GM18520 (cell line): Measurements from ENCODE around the gene ARHGEF10L.

Experiments
- ATAC-seq: cut with Tn5 transposase; IDR thresholded peaks from one replicate; pipeline ENCODE4 v1.9.1; 2021; ENCODE audit not compliant: unreplicated experiment

The ARHGEF10L gene

DNA sequence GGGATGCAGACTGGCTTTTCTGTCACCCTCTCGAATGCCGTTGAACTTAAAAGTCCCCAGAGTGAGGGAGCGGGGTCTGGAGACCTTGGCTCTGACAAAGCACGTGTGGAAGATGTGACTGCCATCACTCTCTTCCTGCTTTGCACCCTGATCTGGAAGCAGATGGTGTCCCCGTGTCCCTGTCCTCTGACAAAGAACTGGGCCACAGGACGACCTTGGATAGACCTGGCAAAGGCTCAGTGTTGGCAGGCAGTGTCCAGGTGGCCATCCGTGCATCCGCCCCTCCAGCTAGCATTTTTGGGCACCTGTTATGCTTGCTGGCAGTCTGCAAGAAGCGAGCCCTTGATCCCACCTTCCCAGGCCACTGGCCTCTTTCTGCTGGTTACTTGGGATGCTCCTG, 27.4 kb downstream of the ARHGEF10L start:
- ATAC-seq = no peak

DNA sequence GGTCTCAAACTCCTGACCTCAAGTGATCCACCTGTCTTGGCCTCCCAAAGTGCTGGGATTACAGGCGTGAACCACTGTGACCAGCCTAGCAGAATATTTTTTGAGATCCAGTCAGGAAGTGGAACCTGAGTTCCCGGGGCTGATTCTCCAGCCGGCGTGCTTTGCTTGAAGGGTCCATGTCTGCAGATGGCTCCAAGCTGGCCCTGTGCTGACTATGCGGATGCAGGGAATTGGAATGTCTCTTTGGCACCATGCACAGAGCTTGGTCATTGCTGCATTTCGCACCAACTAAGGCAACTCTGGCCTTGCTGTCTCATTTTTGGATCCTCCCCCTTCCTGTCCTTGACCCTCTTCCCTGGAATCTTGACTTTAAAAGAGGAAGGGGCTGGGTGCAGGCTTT, 28.1 kb downstream of the ARHGEF10L start:
- no peak for ATAC-seq

DNA sequence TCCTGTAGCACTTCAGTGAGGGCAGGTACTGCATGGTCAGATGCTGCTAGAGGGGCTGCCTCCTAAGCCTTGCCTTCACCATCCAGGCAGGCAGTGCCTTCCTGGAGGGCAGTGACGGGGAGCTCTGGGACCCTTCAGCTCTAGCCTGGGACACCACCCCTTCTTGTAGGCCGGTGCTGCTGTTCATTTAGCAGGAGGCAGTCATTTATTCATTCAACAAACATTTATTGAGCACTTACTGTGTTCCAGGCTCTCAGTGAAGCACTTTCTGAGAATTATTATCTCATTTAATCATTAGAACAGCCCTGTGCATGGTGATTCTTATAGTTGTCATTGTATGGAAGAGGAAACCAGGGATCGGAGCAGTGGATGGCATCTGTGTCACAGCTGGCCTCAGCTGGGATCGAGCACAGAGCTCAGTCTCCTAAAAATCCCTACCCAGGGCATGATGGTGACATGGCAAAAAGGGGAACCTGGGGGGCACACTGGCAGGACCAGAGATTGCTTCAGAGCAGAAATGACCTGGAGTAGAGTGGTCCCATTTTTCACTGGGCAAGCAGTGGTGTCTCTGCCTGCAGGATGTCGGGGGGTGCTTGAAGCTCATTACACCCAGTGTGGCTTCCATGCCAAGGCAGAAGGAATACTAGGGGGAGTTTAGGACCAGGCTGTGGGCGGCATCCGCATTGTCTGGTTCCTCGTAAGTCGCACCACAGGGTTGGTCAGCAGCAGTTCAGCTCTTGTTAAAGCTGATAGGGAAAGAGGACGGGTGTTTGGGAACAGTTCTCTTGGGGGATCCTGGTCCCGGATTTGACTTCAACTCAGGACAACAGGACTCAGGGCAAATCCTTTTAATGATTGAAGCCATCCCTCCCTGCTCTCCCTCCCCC, 28.8 kb downstream of the ARHGEF10L start:
- no peak for ATAC-seq

DNA sequence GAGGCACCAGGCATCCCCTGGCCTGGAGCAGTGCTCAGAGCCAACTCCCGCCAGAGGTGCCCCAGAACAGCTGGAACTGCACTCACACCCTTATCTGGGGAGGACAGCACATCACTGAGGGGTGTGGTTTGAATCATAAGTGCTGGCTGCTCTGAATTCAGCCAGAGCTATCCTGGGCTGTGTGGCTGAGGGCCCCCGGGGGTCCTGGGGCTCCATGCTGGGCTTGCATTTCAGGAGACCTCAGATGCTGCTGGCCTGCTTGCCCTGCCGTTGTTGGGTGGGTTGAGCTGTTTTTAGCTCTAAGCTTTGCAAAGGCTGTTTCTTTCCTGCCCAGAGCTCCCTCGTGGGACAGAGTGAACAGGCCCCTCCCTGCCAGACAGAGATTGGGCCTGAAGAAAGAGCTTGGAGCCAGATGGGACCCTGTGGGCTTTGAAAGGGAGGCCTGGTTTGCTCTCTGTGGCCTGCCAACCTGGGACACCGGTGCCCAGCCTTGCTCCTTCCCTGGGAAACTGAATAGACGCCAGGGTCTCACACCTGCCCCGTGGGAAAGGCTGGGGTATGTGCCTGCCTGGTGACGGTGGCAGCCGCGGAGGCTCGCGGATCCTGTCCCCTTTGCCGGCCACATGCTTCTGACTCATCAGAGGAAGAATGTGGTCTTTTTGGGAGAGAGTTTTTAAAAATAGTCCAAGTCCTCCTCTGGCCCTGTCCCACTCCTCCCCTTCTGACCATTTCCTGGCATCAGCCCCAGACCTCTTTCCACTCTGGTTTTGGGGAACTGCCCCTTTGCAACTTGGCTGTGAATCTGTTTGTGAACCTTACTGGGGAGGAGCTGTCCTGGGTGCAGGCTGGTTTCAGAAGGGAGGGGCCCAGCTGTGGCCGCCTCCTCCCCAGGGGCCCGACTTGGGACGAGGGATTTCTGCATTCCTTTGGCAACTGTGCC, 30.0 kb downstream of the ARHGEF10L start:
- ATAC-seq = no peak

DNA sequence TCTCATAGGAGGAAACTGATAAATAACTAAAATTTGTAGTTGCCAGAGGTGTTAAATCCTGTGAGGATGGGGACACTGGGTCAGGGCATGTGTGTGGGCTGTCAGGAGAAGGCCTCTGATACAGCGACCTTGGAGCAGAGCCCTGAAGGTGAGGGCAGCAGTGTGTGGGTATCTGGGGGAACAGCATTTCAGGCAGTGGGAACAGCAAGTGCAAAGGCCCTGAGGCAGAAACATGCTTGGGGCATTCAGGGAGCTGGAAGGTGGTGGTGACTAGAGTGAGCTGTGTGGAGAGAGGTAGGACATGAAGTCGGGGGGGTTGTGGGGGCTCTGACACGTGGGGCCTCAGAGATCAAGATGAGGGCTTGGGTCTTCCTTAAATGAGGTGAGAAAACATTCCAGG, 30.7 kb downstream of the ARHGEF10L start:
- ATAC-seq = no peak

DNA sequence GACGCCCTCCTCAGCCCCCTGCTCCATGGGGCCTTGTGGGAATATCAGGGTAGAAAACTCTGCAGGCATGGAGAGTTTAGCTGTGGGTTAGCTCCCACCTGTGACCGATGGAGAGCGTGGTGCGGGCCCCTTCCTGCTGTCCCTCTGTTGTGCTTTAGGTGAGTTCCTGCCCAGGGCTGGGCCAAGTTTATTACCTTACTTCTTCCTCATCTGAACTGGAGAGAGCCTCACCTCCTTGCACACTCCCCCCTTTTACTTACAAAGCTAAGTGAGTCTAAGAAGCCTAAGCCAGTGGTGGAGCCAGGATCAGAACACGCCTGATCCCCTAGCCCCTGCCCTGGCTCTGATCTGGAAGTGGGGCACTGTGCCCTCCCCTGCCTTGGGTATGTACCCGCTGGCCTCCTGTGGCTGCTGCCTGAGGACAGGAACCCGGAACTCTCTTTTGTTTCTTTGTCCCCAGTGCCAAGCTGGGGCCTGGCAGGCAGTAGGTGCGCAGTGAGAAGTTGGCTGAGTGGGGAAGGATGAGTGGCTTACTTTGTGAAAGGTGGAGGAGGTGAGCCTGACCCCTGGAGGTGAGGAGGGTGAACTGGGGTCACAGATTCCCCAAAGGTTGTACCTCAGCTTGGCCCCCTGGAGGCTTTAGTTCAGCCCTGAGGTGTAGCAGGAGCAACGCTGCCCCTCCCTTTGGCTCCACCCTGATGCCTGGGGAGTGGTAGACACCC, 32.9 kb downstream of the ARHGEF10L start:
- ATAC-seq = no peak

DNA sequence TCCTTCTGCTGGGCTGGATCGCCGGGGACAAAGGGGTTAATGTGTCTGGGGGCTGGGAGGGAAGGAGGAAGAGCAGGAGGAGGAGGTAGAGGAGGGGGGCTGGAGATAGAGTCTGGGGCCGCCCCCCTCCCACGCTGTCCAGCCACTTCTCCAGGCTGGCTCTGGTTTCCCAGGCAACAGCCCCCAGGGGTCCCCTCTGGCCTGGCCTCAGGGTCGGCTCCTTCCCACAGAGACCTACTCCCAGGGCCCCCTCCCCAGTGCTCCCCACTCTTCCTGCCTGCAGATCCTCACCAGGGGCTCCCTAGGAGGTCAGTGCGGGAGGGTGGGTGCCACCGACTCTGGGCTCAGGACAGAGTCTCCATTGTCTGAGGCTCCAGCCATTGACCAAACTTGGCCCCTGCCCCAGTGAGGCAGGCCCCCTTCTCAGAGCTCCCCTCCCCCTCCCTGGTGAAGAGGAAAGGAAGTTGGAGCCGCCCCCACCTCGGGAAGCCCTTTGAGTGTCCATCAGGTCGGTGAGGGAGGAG, 34.1 kb downstream of the ARHGEF10L start:
- ATAC-seq = no peak

DNA sequence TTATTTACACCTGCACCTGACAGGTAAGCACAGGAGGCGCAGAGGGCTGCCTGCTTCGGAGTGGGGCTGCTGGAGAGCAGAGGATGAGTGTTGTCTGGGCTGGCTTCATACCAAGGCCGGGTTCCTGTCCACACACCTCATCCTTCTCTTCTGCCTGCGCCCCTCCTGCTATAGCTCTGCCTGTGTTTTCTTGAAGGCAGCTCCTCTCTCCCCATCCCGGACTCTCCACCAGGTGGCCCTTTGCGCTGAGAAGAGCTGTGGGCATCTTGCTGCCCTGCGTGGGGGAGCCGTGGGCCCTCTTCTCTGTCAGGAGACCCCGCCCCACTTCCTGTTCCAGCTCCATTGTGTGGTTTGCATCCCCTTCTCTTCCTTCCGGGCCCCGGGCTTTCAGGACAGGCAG, 35.0 kb downstream of the ARHGEF10L start:
- ATAC-seq = no peak

DNA sequence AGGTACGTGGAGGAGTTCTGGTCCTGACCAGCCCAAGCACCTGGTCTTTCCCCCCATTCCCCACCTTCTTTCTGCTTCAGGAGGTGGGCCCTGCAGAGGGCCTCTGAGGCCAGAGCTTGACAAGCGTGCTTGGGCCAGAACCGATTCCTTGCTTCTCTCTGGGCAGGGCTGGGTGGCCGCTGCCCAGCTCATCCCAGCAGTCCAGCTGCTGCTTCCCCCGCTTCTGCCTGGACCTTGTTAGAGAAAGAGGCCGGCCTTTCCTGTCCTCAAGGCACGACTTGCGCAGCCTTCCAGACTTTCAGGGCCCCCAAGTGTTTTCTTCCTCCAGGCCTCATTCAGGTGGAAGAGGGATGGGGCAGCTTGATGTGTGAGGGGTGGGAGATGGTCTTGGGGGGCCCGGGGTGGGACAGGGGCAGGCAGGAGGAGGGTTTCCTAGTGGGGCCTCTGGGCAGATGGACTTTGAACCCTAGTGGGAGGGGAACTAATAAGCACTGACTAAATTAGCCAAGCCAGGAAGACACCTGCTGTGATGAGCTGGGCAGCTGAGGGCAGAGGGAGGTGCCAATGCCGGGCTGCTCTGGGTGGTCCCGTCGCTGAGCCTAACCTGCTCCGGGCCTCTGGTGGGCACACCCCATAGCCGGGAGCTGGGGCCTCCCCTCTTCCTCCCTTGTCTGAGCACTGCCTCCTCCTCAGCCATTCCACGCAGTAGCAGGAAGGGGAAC, 36.5 kb downstream of the ARHGEF10L start:
- ATAC-seq = no peak

DNA sequence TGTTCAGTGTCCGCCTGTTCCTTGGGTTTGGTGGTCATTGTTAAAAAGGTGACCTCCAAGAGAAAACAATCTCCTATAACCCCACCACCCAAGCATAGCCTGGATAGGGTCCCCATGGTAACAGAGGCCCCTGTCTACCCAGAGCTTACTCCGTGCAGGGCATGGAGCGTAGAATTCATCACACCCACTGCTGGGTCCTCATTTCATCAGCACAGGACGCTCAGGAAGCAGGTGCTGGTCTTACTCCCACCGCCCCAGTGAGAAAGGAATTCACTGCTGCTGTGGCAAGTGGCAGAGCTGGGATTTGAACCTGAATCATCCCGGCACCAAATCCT, 37.0 kb downstream of the ARHGEF10L start:
- no peak for ATAC-seq

DNA sequence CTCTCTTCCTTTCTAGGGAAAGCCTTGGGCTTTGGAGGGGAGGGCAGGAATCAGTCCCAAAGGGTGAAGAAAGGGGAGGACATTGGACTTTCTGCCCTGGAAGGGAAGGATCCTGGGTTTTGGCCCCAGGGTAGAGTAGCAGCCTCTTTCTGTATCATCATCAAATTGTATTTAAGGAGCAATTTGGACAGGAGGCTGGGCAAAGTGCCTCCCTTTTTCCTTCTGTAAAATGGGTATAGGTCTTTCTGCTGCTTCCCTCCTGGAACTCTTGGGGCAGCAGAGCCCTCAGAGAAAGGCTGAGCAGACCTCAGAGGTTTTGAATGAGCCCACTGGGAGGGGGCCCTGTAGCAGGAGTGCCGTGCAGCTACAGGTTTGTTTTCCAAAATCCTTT, 38.4 kb downstream of the ARHGEF10L start:
- no peak for ATAC-seq

DNA sequence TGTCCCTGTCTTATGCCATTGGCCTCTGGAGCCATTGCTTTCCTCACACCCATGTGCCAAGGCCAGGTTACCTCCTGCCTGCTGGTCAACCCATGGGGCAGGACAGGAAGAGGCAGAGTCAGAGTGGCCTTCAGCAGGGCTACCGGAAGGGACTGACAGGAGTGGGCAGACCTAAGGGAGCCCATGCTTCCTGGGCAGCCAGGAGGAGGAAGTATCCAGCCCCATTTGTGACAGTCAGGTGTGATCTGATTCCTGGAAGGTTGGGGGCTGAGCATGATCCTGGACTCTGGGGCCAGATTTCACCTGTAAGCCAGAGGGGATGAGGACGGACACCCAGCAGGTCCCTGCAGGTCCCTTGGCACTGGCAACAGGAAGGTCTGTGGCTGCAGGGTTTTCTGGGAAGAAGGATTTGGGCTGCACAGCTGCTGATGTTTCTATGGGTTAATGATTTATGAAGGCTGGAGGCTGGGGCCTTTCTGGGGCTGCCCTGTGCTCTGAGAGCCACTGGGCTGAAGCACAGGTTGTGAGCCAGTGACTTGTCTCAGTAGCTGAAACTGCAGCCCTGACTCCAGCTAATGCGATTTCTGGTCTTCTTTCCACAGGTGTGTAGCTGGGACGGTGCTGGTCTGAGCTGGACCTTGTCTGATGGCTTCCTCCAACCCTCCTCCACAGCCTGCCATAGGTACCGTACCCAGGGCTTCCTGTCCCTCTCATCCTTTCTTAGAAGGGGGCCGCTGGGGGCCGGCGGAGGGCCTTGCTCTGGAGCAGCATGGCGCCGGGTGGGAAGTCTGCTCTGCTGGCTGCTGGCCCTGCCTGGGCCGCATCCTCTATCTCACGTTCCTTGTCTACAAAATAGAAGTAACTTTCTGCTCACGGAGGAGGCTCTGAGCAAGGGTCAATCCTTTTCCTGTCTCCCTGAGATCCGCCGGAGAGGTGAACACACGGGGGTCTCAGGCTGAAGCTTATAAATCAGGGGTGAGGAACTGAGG, 40.7 kb downstream of the ARHGEF10L start:
- no peak for ATAC-seq

DNA sequence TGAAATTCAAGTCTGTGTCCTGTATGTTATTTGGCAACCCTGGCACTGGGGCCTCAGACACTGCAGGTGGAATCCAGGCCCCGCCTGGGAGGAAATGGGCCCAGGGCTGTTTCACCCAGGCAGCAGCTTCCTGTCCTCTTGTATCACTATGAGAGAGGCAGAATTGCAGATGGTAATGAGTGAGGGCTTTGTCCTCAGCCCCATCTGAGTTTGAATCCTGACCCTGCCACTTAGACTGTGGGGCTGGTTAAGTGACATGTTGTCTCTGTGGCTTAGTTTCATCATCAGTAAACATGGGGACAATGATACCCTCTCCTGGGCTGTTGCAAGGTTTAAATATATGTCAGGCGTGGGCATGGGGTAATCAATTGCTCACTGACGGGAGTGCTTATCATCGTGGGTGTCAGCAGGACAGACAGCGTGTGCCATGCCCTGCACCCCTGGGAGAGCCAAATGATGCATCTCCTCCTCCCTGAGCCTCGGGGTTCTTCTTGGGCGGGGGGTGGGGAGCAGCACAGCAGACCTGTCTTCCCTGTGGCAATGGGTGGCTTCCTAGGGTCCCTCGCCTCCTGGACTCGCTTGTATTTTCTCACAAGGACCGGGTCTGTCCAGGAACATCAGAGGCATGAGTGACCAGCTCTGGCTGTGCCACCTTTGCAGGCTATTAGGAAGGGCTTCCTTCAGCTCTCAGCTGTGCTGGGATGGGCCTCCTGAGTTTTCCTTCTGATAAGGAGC, 42.1 kb downstream of the ARHGEF10L start:
- ATAC-seq = no peak

DNA sequence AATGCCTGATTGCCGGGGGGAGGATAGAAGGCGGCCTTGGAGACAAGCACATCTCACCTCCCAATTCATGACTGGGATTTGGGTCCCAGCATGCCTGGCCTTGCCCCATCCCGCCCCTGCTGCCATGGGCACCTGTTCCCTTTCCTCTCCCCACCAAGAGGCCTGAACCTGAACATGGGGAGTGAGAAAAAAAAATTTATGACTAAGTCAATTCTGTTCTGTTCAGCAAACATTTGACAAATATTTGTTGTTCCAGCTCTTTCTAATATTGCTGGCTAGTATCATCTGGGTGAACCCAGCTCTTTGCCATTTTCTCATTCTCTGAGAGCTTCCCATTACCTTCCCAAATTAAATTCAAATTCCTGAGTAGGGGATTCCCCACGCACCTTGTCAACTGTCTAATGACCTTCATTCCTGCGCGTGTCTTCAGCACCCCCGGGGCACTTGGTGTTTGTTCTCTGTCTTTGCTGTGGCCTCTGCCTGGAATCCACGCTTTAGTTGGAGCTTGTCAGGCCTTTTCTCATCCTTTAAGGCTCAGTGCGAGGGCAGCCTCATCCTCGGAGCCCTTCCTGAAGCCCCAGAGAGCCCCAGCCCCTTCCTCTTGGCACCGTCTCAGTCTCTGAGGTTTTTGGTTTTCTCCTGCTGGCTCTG, 42.8 kb downstream of the ARHGEF10L start:
- ATAC-seq = no peak

DNA sequence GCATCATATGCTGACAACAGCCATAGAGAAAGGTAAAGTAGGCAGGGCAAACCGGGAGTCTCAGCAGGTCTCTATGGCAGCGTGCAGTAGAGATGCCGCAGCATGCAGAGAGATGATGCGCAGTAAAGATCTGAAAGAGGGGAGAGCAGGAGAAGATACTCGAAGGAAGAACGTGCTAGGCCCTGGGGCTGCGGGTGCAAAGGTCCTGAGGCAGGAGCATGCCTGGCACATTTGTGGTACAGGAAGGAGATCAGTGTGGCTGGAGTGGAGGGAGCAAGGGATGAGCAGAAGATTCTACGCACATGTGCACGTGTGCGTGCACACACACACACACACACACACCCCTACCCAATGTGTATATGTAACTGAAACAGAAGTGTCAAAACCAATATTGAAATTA, 45.0 kb downstream of the ARHGEF10L start:
- ATAC-seq = no peak

DNA sequence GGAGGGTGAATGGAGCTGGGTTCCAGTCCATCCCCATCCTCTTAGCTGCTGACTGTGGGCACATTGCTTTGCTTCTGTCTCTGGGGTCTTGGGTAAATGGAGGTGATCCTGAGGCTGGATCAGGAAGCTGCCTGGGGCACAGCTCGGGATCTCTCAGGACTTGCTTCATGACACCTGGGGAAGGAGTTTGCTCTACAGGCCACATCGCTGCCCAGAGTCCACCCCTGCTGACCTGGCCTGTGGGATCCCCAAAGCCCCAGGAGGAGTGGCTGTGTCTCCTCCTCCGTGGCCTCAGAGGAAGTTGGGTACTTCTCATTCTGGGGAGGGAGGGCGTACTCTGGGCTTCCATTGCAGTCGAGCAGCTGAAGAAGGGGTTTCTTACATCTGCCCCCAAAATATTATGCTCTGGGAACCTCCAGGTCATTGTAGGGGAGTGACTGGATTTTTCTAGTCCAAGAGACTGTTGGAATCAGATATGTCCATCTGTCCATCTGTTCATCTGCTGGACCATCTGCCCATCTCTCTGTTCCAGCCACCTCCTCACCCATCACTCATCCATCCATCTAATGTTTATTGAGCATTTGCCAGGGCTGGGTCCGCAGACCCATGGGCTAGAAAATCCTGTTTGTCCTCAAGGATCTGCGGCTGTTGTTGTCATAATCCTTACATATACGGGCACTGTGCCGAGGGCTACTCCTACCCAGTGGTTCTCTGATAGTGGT, 45.9 kb downstream of the ARHGEF10L start:
- no peak for ATAC-seq

DNA sequence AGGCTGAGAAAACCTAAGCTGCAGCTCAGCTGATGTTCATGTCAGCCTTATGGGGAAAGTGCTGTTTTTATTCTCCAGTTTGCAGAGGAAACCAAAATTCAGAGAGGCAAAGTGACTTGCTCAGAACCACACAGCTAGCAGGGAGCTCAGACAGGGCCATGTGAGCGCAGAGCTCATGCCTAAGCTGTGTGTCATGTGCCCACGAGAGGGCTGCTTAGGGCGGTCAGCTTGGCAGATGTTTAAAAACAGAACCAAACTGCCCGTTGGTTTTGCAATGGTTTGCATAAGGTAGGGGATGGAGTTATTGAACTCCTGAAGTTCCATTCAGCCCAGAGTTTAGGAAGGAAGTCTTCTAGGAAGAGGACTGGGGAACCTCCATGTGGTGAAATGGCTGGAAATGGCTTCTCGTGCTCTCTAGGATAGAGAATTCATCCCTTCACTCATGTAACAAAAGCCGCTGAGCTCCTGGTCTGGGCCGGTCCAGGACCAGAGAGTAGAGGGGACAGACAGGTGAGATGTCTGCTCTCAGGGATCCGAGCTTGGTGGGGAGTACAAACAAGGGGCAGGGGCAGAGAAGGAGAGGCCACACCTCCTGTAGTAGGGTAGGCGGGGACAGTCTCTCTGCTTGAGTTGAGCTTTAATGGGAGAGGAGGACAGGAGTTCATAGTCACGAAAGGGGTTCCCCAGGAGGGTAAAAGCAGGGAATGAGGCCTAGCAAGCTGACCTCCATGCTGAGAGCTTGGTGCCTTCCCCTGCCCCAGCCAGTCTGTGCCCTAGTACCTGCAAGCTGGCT, 46.9 kb downstream of the ARHGEF10L start:
- no peak for ATAC-seq
